ENCODE data around the gene AAGAB.

- TF ChIP-seq, protein P1, sequence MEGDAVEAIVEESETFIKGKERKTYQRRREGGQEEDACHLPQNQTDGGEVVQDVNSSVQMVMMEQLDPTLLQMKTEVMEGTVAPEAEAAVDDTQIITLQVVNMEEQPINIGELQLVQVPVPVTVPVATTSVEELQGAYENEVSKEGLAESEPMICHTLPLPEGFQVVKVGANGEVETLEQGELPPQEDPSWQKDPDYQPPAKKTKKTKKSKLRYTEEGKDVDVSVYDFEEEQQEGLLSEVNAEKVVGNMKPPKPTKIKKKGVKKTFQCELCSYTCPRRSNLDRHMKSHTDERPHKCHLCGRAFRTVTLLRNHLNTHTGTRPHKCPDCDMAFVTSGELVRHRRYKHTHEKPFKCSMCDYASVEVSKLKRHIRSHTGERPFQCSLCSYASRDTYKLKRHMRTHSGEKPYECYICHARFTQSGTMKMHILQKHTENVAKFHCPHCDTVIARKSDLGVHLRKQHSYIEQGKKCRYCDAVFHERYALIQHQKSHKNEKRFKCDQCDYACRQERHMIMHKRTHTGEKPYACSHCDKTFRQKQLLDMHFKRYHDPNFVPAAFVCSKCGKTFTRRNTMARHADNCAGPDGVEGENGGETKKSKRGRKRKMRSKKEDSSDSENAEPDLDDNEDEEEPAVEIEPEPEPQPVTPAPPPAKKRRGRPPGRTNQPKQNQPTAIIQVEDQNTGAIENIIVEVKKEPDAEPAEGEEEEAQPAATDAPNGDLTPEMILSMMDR (IDR thresholded peaks at IDR 0.05), result no peak
- no peak for TF ChIP-seq EZH2 (IDR thresholded peaks at IDR 0.05; ENCODE audit: borderline replicate concordance, insufficient read depth, low read depth, low read length, poor library complexity, severe bottlenecking)
These were observed 1.6 kb upstream of the AAGAB start for GRCh38 chr15:67256051-67256450.

Measured in B cell (primary cell).